Stomach (tissue), 4 donors: ENCODE results near the gene TEX2.

ENCODE experiments used
- EP300 ChIP-seq: sonication (generic); formaldehyde crosslinking; IDR thresholded peaks from one replicate; pipeline ENCODE4 v1.6.1; 2017; ENCODE audit warnings: antibody characterized with exemption
- POLR2A ChIP-seq, 4 donors: fragments of 450-650 bp; IDR thresholded peaks; one replicate each; pipeline ENCODE4 v1.6.1; 2016; ENCODE audit warnings: antibody characterized with exemption in 4 of 4, control low read depth in 2 of 4, mild to moderate bottlenecking in 1 of 4, moderate library complexity in 1 of 4
- POLR2AphosphoS5 ChIP-seq, 3 donors: sonication (generic); formaldehyde crosslinking; IDR thresholded peaks; one replicate each; pipeline ENCODE4 v1.6.1; 2016; ENCODE audit warnings: antibody characterized with exemption in 3 of 3
- TF ChIP-seq, protein P1 (sequence below), 7 experiments: fragments of 450-650 bp in 4 of 7; fragments of 200-600 bp in 3 of 7; sonication (generic) in 3 of 7; IDR thresholded peaks; one replicate each; pipeline ENCODE4 v1.5.1; 2016 to 2019; ENCODE audit warnings: antibody characterized with exemption in 7 of 7, control low read depth in 2 of 7, mild to moderate bottlenecking in 1 of 7

DNA sequence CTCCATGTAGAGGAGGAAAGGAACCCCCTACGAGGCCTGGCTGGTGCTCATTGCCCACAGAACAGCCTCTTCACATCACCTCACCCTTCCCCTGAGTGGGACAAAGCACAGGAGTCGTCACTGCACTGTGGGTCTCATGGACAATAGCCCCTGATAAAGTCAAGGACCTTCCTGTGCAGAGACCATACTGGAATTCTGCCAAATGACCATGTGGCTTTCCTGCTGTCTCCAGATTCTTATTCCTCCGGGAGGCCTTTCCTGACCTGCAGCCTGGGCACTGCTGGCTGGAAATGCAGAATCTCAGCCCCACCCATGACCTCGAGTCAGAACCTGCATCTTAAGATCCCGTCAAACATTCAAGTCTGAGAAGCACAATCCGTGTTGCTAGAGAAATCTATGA is 72.6 kb downstream of the TEX2 start:
- TF ChIP-seq POLR2A (IDR thresholded peaks at IDR 0.05): no peak
- TF ChIP-seq, protein P1, sequence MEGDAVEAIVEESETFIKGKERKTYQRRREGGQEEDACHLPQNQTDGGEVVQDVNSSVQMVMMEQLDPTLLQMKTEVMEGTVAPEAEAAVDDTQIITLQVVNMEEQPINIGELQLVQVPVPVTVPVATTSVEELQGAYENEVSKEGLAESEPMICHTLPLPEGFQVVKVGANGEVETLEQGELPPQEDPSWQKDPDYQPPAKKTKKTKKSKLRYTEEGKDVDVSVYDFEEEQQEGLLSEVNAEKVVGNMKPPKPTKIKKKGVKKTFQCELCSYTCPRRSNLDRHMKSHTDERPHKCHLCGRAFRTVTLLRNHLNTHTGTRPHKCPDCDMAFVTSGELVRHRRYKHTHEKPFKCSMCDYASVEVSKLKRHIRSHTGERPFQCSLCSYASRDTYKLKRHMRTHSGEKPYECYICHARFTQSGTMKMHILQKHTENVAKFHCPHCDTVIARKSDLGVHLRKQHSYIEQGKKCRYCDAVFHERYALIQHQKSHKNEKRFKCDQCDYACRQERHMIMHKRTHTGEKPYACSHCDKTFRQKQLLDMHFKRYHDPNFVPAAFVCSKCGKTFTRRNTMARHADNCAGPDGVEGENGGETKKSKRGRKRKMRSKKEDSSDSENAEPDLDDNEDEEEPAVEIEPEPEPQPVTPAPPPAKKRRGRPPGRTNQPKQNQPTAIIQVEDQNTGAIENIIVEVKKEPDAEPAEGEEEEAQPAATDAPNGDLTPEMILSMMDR (IDR thresholded peaks at IDR 0.05): no peak
- no peak for TF ChIP-seq POLR2AphosphoS5 (IDR thresholded peaks at IDR 0.05)
- no peak for TF ChIP-seq EP300
